AG04449 (cell line): Measurements from ENCODE around the gene RICTOR.

ENCODE experiments used
- CTCF ChIA-PET: fragments of 350-600 bp; formaldehyde crosslinking; extraction: SDS; loops from one replicate; lab custom pipeline; 2021; ENCODE audit warnings: antibody characterized with exemption; lab: Yijun Ruan, JAX
- POLR2A ChIA-PET: fragments of 400-600, 350-600 bp; formaldehyde crosslinking; extraction: SDS; loops from one replicate; lab custom pipeline; 2020; ENCODE audit warnings: antibody characterized with exemption, inconsistent platforms; lab: Yijun Ruan, JAX
- DNase-seq: peaks from one replicate; pipeline ENCODE4 v3.0.0-alpha.2; 2010; ENCODE audit warnings: low read depth, low spot score
- H3K4me3 ChIP-seq: 2 replicates; pipeline ENCODE4 v1.5.1; 2011; ENCODE audit warnings: low read depth, mild to moderate bottlenecking, control low read depth, low read length
- TF ChIP-seq, protein P1 (sequence below): IDR thresholded peaks from one replicate; pipeline ENCODE4 v1.5.1; 2011; ENCODE audit warnings: mild to moderate bottlenecking, moderate library complexity, low read length, control low read depth, inconsistent platforms; ENCODE audit not compliant: insufficient read depth; ENCODE audit errors: missing control alignments

The RICTOR gene

DNA sequence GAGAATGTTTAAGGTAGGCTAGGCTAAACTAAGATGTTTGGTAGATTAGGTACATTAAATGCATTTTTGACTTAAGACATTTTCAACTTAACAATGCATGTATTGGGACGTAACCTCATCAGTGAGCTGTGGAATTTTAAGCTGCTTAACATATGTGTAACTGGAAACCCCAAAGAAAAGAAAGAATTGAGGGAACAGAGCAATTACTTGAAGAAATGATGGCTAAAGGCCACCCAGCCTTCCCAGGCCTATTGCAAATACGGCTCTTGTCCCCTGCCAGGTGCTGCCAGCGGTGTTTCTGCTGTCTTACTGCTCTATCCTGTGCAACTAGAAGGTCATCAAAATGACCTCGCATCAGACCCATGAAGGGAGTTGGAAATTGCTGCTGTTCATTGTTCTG, 52.0 kb downstream of the RICTOR start:
- ChIA-PET CTCF (interaction anchor here (1.0 kb wide), 1 partner anchor 58 kb away, joined by 3 read pairs; no protein-coding TSS in a partner anchor), POLR2A (interaction anchor here (0.6 kb wide), 1 partner anchor 377 kb away, joined by 3 read pairs; no protein-coding TSS in a partner anchor)
- no peak for DNase-seq
- no peak overlapping the region for H3K4me3 ChIP-seq
- TF ChIP-seq, protein P1, sequence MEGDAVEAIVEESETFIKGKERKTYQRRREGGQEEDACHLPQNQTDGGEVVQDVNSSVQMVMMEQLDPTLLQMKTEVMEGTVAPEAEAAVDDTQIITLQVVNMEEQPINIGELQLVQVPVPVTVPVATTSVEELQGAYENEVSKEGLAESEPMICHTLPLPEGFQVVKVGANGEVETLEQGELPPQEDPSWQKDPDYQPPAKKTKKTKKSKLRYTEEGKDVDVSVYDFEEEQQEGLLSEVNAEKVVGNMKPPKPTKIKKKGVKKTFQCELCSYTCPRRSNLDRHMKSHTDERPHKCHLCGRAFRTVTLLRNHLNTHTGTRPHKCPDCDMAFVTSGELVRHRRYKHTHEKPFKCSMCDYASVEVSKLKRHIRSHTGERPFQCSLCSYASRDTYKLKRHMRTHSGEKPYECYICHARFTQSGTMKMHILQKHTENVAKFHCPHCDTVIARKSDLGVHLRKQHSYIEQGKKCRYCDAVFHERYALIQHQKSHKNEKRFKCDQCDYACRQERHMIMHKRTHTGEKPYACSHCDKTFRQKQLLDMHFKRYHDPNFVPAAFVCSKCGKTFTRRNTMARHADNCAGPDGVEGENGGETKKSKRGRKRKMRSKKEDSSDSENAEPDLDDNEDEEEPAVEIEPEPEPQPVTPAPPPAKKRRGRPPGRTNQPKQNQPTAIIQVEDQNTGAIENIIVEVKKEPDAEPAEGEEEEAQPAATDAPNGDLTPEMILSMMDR: no peak

DNA sequence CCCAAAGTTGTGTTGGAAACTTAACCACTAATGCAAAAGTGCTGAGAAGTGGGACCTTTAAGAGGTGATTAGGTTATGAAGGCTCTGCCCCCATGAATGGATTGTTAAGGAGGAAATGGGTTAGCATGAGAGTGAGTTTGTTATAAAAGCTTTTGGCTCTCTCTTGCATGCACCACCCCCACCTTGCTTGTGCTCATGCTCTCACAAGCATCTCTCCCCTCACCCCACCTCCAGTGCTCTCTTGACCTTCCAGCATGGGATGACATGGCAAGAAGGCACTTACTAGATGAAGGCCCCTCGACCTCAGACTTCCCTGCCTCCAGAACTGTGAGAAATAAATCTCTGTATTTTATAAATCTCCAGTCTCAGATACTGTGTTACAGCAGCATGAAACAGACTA, 52.8 kb downstream of the RICTOR start:
- ChIA-PET POLR2A (no interaction called here), CTCF (interaction anchor here (1.0 kb wide), 1 partner anchor 59 kb away, joined by 3 read pairs; no protein-coding TSS in a partner anchor)
- DNase-seq: no peak
- H3K4me3 ChIP-seq: no peak overlapping the region
- TF ChIP-seq, protein P1: no peak

DNA sequence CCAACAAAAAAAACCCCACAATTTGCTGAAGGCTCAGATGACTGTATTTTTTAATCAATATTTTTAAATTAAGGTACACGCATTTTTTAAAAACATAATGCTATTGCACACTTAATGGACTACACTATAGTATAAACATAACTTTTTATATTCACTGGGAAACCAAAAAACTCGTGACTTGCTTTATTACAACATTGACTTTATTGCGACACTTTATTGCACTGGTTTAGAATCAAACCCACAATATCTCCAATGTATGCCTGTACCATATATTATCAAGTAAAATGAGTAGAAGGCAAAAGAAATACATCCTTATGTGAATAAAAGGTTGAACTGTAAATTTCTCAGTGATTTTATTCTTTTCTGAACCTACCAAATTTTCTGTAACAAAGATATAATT, 53.7 kb downstream of the RICTOR start:
- CTCF ChIA-PET: no interaction called here
- DNase-seq: no peak
- POLR2A ChIA-PET: no interaction called here
- TF ChIP-seq, protein P1: no peak
- no peak overlapping the region for H3K4me3 ChIP-seq

DNA sequence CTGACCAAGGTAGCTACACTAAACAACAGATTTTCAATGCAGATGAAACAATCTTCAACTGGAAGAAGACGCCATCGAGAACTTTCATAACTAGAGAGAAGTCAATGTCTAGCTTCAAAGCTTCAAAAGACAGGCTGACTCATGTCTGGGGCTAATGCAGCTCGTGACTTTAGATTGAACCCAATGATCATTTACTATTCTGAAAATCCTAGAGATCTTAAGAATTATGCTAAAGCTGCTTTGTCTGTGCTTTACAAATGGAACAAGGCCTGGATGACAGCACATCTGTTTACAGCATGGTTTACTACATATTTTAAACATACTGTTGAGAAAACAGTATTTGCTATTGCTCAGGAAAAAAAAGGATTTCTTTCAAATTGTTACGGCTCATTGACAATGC, 54.9 kb downstream of the RICTOR start:
- POLR2A ChIA-PET: interaction anchor here (0.6 kb wide), 1 partner anchor 185 kb away, joined by 3 read pairs; no protein-coding TSS in a partner anchor
- no peak overlapping the region for H3K4me3 ChIP-seq
- no peak for DNase-seq
- TF ChIP-seq, protein P1: no peak
- CTCF ChIA-PET: no interaction called here

DNA sequence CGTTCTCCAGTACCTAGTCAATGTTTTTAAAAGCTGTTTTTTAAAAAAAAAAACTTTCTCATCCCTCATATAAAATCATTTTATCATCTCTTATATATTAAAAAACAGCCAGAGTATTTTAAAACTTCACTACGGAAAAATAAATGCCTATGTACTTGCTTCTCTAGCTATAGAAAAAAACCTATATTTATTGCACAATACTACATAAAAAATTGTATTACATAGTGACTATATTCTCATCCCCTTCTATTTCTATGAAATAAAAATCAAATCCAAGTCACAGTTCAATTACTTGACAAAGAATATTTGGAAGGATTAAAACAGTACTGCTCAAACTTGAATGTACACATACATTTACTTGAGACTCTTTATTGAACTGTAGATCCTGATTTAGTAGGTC, 56.7 kb downstream of the RICTOR start:
- no peak overlapping the region for H3K4me3 ChIP-seq
- DNase-seq: no peak
- POLR2A ChIA-PET: no interaction called here
- TF ChIP-seq, protein P1: no peak
- CTCF ChIA-PET: interaction anchor here (1.3 kb wide), 1 partner anchor 63 kb away, joined by 6 read pairs; no protein-coding TSS in a partner anchor

DNA sequence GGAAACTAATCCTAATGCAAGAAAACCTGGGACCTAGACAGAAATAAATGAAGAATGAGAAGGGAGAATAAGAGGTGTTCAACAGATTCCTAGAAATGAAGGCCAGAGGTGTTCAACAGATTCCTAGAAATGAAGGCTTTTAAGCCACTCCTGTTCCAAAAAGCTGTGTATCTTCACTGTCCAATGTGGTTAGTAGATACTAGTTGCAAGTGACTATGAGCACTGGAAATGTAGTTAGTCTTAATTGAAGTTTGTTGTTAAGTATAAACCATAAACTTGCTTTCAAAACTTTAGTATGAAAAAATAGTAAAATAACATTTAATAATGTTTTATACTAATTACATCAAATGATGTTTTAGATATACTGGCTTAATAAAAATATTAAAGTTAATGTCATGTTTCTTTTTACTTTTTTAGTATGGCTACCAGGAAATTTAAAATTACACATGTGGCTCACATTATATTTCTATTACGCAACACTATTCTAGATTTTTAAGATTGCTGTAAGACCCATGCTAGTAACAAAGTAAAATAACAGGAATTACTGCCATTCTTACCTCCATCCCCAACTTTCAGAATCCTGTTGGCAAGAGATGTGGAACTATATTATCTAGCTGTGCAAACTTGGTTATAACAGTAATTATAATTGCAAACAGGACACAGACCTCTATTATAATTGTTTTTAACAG, 57.5 kb downstream of the RICTOR start:
- TF ChIP-seq, protein P1: no peak
- H3K4me3 ChIP-seq: no peak overlapping the region
- POLR2A ChIA-PET: no interaction called here
- CTCF ChIA-PET: interaction anchor here (1.0 to 2.6 kb wide), 3 partner anchors 64 to 207 kb away, joined by 3 to 12 read pairs (median 6); no protein-coding TSS in a partner anchor
- DNase-seq: no peak
